ENCODE measurements around the gene BRF1. TPM values are rescaled to one million over a fixed set of nuclear protein-coding genes. Genes with fewer than 3 reads are reported as not detected.
"Not testable (repeated sequence)": the region's sequence is repeated elsewhere in the genome, so short reads cannot be mapped to it uniquely, and the experiment has no call there.

BRF1 gene
- total and polyA plus RNA-seq, 2 of the 13 experiments (the other 11 are each of a cell fraction or from before 2014, with no cell fraction given) = 5.1 to 11.0 TPM

DNA sequence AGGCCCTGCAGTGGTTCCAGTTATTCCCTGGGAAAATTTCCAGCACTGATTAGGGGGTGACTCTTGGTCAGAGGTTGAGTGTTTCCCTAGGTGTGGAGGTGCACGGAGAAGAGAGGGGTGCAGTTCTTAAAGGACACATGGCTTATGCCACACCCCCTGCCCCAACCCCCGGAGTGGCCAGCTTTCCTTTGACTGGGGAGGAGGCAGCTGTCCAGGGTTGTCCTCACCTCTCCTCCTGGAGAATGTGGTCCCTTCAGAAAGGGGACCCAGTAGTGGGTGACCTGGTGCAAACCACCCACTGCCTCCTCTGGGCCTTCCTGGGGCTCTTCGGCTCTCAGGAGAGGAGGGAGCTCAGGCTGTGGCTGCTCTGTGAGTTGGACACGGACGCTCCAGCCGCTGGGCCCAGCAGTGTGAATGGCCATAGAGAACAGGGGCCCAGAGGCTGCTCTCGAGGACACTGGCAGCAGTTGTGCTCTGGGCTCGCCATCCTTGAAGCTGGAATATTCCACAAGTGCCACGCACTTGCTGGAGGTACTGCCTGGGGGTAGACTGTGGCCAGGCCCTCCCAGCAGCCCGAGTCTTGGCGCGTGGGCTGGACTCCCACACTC lies 27.4 kb upstream of the BRF1 start:
- Histone ChIP-seq H2AFZ (ENCODE audit: low read length) (no peak overlapping the region), H3K79me2 (ENCODE audit: insufficient read depth, low read length) (peaks cover 19% of the 10 kb centered on the region), H3K27ac (ENCODE audit: extremely low read length, insufficient read depth, low read length) (no peak overlapping the region), H3K4me1 (ENCODE audit: insufficient read depth, low read length) (peaks cover 24% of the 10 kb centered on the region), H3K4me3 (replicated peaks in 1 of 3; ENCODE audit: insufficient read depth in 1 of 3, low read depth in 2 of 3, low read length in 3 of 3) (no peak overlapping the region), H3K9ac (ENCODE audit: insufficient read depth, low read depth, low read length) (no peak overlapping the region), H3K4me2 (ENCODE audit: low read depth, low read length) (no peak overlapping the region), H3K36me3 (replicated peaks in 1 of 2; ENCODE audit: control insufficient read depth in 1 of 2, insufficient read depth in 2 of 2, low read length in 2 of 2) (no peaks in the 10 kb centered on the region; a peak in 1 of 5 replicates), H4K20me1 (ENCODE audit: insufficient read depth, low read length) (peaks cover 10% of the 10 kb centered on the region; the same call in 1 of the 2 replicates), H3K27me3 (ENCODE audit: control insufficient read depth in 1 of 2, insufficient read depth in 2 of 2, low read length in 2 of 2) (no peaks in the 10 kb centered on the region), H3K9me3 (ENCODE audit: low read length) (no peaks in the 10 kb centered on the region)
- WGBS (ENCODE audit: low lambda C conversion rate) = 93% methylated on average over 7 of the region's 12 CpGs
- no peak for ATAC-seq
- TF ChIP-seq, protein P1, sequence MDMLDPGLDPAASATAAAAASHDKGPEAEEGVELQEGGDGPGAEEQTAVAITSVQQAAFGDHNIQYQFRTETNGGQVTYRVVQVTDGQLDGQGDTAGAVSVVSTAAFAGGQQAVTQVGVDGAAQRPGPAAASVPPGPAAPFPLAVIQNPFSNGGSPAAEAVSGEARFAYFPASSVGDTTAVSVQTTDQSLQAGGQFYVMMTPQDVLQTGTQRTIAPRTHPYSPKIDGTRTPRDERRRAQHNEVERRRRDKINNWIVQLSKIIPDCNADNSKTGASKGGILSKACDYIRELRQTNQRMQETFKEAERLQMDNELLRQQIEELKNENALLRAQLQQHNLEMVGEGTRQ (IDR thresholded peaks at IDR 0.05; ENCODE audit: low read depth, low read length) = no peak
- TF ChIP-seq, protein P1 (CRISPR knock-in tag; IDR thresholded peaks at IDR 0.05; ENCODE audit: borderline replicate concordance) = no peak
- intact Hi-C loops (cut with micrococcal nuclease; ENCODE audit: unreplicated experiment) = no loop called here
- in situ Hi-C loops (cut with HindIII; ENCODE audit: extremely low pct_ligation_motif_present, low pct_unique_long_range_greater_than_20kb) = no loop called here
- ChIA-PET POLR2A (no interaction called here), CTCF (ENCODE audit: low intra/inter-chr PET ratio, low total read pairs) (no interaction called here)
- DNase-seq (ENCODE audit: low spot score) = no peak
- no TSS peak for BruUV-seq (replicated peaks)
- no peak for FAIRE-seq

DNA sequence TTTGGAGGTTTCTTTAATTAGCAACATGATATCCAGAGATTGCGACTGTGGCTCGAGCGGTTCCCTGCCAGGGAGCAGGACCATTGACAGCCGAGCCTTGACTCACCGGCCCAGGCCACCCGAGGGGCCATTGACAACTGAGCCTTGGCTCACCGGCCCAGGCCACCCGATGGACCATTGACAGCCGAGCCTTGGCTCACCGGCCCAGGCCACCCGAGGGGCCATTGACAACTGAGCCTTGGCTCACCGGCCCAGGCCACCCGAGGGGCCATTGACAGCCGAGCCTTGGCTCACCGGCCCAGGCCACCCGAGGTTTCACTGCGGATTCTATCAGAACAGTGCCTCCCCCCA lies 26.9 kb upstream of the BRF1 start:
- POLR2A ChIA-PET; FAIRE-seq; H3K4me3 ChIP-seq (replicated peaks in 1 of 3; ENCODE audit: insufficient read depth in 1 of 3, low read depth in 2 of 3, low read length in 3 of 3); H3K27ac ChIP-seq (ENCODE audit: extremely low read length, insufficient read depth, low read length); H3K27me3 ChIP-seq (ENCODE audit: control insufficient read depth in 1 of 2, insufficient read depth in 2 of 2, low read length in 2 of 2); H2AFZ ChIP-seq (ENCODE audit: low read length); intact Hi-C loops (cut with micrococcal nuclease; ENCODE audit: unreplicated experiment); H4K20me1 ChIP-seq (ENCODE audit: insufficient read depth, low read length); H3K36me3 ChIP-seq (replicated peaks in 1 of 2; ENCODE audit: control insufficient read depth in 1 of 2, insufficient read depth in 2 of 2, low read length in 2 of 2); in situ Hi-C loops (cut with HindIII; ENCODE audit: extremely low pct_ligation_motif_present, low pct_unique_long_range_greater_than_20kb); ATAC-seq; CTCF ChIA-PET (ENCODE audit: low intra/inter-chr PET ratio, low total read pairs); H3K9me3 ChIP-seq (ENCODE audit: low read length); H3K4me2 ChIP-seq (ENCODE audit: low read depth, low read length); DNase-seq (ENCODE audit: low spot score); BruUV-seq (replicated peaks); H3K9ac ChIP-seq (ENCODE audit: insufficient read depth, low read depth, low read length): not testable (repeated sequence)
- WGBS (ENCODE audit: low lambda C conversion rate) = 88% methylated on average over 5 of the region's 17 CpGs
- peaks cover 23% of the 10 kb centered on the region for H3K79me2 ChIP-seq (ENCODE audit: insufficient read depth, low read length)
- H3K4me1 ChIP-seq (ENCODE audit: insufficient read depth, low read length) = peaks cover 24% of the 10 kb centered on the region

Data from HepG2 (cell line).